WTC11 (cell line): ENCODE data around the gene ZNF76. TPM values are rescaled to one million over a fixed set of nuclear protein-coding genes. Genes with fewer than 3 reads are reported as not detected.

Experiments used
- ATAC-seq: fragments of 200-7000 bp; cut with Tn5 transposase; 2 replicates; pipeline ENCODE4 v1.10.0; 2021; ENCODE audit warnings: mild to moderate bottlenecking, moderate library complexity
- CTCF ChIA-PET: fragments of 300-600 bp; sonication (Branson Sonifier 250); formaldehyde crosslinking; loops from one replicate; lab custom pipeline; 2021; ENCODE audit warnings: antibody characterized with exemption; lab: Charles Lee
- POLR2A ChIA-PET: fragments of 350-600 bp; sonication (Branson Sonifier 250); formaldehyde crosslinking; loops from one replicate; lab custom pipeline; 2021; ENCODE audit warnings: antibody characterized with exemption; lab: Charles Lee
- DNase-seq: peaks from one replicate; pipeline ENCODE4 v3.0.0; 2021; ENCODE audit warnings: low spot score
- H3K27ac Mint-ChIP-seq: 2 replicates; pipeline ENCODE4 v1.8.0; 2021; ENCODE audit warnings: mixed read lengths
- H3K27me3 Mint-ChIP-seq: 2 replicates; pipeline ENCODE4 v1.8.0; 2021; ENCODE audit warnings: low read depth, mild to moderate bottlenecking, moderate library complexity, mixed read lengths
- H3K36me3 Mint-ChIP-seq: 2 replicates; pipeline ENCODE4 v1.8.0; 2021; ENCODE audit warnings: mixed read lengths
- H3K4me1 Mint-ChIP-seq: 2 replicates; pipeline ENCODE4 v1.8.0; 2022; ENCODE audit warnings: mixed read lengths
- H3K4me3 Mint-ChIP-seq: 2 replicates; pipeline ENCODE4 v1.8.0; 2021; ENCODE audit warnings: mild to moderate bottlenecking, moderate library complexity, mixed read lengths
- H3K9me3 Mint-ChIP-seq: 2 replicates; pipeline ENCODE4 v1.8.0; 2021; ENCODE audit warnings: mixed read lengths
- CREB1 ChIP-seq: sonication (generic); formaldehyde crosslinking; IDR thresholded peaks from 2 replicates; pipeline ENCODE4 v1.8.0; 2023; ENCODE audit warnings: mild to moderate bottlenecking, missing genetic modification reagents
- CTCF ChIP-seq: fragments of 200-600 bp; IDR thresholded peaks from 2 replicates; pipeline ENCODE4 v1.8.0; 2022; ENCODE audit warnings: antibody characterized with exemption
- E2F4 ChIP-seq: sonication (generic); formaldehyde crosslinking; IDR thresholded peaks from 2 replicates; pipeline ENCODE4 v1.8.1; 2022; ENCODE audit warnings: low read depth, mild to moderate bottlenecking, moderate library complexity, missing genetic modification reagents, borderline replicate concordance
- FOXJ3 ChIP-seq: sonication (generic); formaldehyde crosslinking; IDR thresholded peaks from 2 replicates; pipeline ENCODE4 v1.9.0; 2021; ENCODE audit warnings: missing genetic modification reagents, mild to moderate bottlenecking, borderline replicate concordance
- FOXK1 ChIP-seq: sonication (generic); formaldehyde crosslinking; IDR thresholded peaks from 2 replicates; pipeline ENCODE4 v1.8.0; 2022; ENCODE audit warnings: mild to moderate bottlenecking, moderate library complexity, missing genetic modification reagents
- GABPB1 ChIP-seq: sonication (generic); formaldehyde crosslinking; IDR thresholded peaks from 2 replicates; pipeline ENCODE4 v1.8.1; 2023; ENCODE audit warnings: mild to moderate bottlenecking, missing genetic modification reagents
- HMGXB4 ChIP-seq: sonication (generic); formaldehyde crosslinking; IDR thresholded peaks from 2 replicates; pipeline ENCODE4 v1.8.1; 2023; ENCODE audit warnings: mild to moderate bottlenecking, moderate library complexity, missing genetic modification reagents
- KAT7 ChIP-seq: sonication (generic); formaldehyde crosslinking; IDR thresholded peaks from 2 replicates; pipeline ENCODE4 v1.8.1; 2023; ENCODE audit warnings: missing genetic modification reagents, mild to moderate bottlenecking, borderline replicate concordance
- SP1 ChIP-seq: sonication (generic); formaldehyde crosslinking; conservative IDR thresholded peaks from 2 replicates; pipeline ENCODE4 v1.8.1; 2022; ENCODE audit warnings: missing genetic modification reagents
- TEAD1 ChIP-seq: sonication (generic); formaldehyde crosslinking; IDR thresholded peaks from 2 replicates; pipeline ENCODE4 v1.8.0; 2022; ENCODE audit warnings: mild to moderate bottlenecking, missing genetic modification reagents
- USF2 ChIP-seq: sonication (generic); formaldehyde crosslinking; IDR thresholded peaks from 2 replicates; pipeline ENCODE4 v1.8.1; 2023; ENCODE audit warnings: mild to moderate bottlenecking, missing genetic modification reagents, moderate library complexity
- ZNF416 ChIP-seq: fragments of 250-450 bp; sonication (Bioruptor Pico); IDR thresholded peaks from 2 replicates; pipeline ENCODE4 v1.9.0; 2021; ENCODE audit warnings: mild to moderate bottlenecking, inconsistent platforms
- ZNF423 ChIP-seq: fragments of 250-450 bp; sonication (Bioruptor Pico); IDR thresholded peaks from 2 replicates; pipeline ENCODE4 v2.1.2; 2022; ENCODE audit warnings: mild to moderate bottlenecking, moderate library complexity
- total RNA-seq: library from RNA; stranded (reverse); gene quantifications from 3 replicates; pipeline ENCODE4 v1.2.3, GENCODE V29; 2021
- TF ChIP-seq, protein P1 (sequence below): fragments of 250-450 bp; sonication (Bioruptor Pico); IDR thresholded peaks from 2 replicates; pipeline ENCODE4 v1.9.0; 2021; ENCODE audit warnings: mild to moderate bottlenecking
- TF ChIP-seq, protein P2 (sequence below): sonication (generic); formaldehyde crosslinking; IDR thresholded peaks from 2 replicates; pipeline ENCODE4 v1.8.0; 2022; ENCODE audit warnings: mild to moderate bottlenecking, missing genetic modification reagents
- TF ChIP-seq, protein P3 (sequence below): sonication (generic); formaldehyde crosslinking; IDR thresholded peaks from 2 replicates; pipeline ENCODE4 v1.8.0; 2023; ENCODE audit warnings: mild to moderate bottlenecking, missing genetic modification reagents
- TF ChIP-seq, protein P4 (sequence below): sonication (generic); formaldehyde crosslinking; IDR thresholded peaks from 2 replicates; pipeline ENCODE4 v1.8.1; 2022; ENCODE audit warnings: missing genetic modification reagents, borderline replicate concordance
- TF ChIP-seq, protein P5 (sequence below): sonication (generic); formaldehyde crosslinking; IDR thresholded peaks from 2 replicates; pipeline ENCODE4 v1.8.1; 2022; ENCODE audit warnings: mild to moderate bottlenecking, moderate library complexity, missing genetic modification reagents

ZNF76 gene
- total RNA-seq, 1 experiment from 2014 or later, result 25.8 TPM

DNA sequence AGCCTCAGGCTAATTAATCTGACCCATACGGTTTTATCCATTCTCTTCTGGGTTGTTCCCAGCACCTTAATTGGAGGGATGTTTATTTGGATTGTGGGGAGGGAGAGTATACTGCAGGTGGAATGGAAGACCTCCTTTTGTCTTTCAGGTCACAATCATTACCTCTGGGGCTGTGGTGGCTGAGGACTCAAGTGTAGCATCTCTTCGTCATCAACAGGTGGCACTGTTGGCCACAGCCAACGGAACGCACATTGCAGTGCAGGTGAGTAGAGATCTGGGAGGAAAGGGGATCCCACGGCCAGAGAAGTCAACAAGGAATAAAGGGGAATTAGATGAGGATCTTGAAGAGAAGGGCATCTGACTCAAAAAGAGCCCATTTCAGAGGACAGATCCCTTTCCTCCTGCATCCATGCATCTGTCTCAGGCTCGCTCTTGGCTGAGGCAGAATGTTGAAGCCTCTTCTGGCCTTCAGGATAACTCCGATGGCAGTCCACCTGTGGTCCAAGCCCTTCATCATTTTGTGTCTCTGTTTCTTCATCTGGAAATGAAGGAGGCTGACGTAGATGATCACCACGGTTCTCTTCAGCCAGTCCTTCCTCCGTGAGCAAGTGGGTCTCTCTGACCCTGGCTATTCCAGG, 34.9 kb downstream of the ZNF76 start:
- no peaks in the 10 kb centered on the region for H3K9me3 Mint-ChIP-seq
- H3K4me1 Mint-ChIP-seq, result peaks cover 22% of the 10 kb centered on the region
- CTCF ChIA-PET, result interaction anchor here (1.0 to 2.2 kb wide), 10 partner anchors 8 to 228 kb away, joined by 3 to 13 read pairs (median 8); partner anchors contain the start of gene ZNF76
- TF ChIP-seq, protein P1, sequence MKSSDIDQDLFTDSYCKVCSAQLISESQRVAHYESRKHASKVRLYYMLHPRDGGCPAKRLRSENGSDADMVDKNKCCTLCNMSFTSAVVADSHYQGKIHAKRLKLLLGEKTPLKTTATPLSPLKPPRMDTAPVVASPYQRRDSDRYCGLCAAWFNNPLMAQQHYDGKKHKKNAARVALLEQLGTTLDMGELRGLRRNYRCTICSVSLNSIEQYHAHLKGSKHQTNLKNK (CRISPR knock-in tag), result no peak
- TF ChIP-seq CTCF (peak; percentile 70), HMGXB4 (CRISPR knock-in tag) (no peak), ZNF416 (CRISPR knock-in tag) (no peak), KAT7 (CRISPR knock-in tag) (no peak)
- TF ChIP-seq, protein P2, sequence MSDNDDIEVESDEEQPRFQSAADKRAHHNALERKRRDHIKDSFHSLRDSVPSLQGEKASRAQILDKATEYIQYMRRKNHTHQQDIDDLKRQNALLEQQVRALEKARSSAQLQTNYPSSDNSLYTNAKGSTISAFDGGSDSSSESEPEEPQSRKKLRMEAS (CRISPR knock-in tag), result no peak
- TF ChIP-seq, all 79 proteins: peak for 1
- Mint-ChIP-seq H3K27me3 (0 out of 2 replicates have a peak, but pooled peaks cover 4% of the 10 kb centered on the region), H3K4me3 (no peak overlapping the region), H3K27ac (peak overlapping the region; percentile 78), H3K36me3 (peaks cover 11% of the 10 kb centered on the region)
- POLR2A ChIA-PET, result no interaction called here
- ATAC-seq (peak; percentile 70), DNase-seq (peak; percentile 60)

- TF ChIP-seq, protein P3, sequence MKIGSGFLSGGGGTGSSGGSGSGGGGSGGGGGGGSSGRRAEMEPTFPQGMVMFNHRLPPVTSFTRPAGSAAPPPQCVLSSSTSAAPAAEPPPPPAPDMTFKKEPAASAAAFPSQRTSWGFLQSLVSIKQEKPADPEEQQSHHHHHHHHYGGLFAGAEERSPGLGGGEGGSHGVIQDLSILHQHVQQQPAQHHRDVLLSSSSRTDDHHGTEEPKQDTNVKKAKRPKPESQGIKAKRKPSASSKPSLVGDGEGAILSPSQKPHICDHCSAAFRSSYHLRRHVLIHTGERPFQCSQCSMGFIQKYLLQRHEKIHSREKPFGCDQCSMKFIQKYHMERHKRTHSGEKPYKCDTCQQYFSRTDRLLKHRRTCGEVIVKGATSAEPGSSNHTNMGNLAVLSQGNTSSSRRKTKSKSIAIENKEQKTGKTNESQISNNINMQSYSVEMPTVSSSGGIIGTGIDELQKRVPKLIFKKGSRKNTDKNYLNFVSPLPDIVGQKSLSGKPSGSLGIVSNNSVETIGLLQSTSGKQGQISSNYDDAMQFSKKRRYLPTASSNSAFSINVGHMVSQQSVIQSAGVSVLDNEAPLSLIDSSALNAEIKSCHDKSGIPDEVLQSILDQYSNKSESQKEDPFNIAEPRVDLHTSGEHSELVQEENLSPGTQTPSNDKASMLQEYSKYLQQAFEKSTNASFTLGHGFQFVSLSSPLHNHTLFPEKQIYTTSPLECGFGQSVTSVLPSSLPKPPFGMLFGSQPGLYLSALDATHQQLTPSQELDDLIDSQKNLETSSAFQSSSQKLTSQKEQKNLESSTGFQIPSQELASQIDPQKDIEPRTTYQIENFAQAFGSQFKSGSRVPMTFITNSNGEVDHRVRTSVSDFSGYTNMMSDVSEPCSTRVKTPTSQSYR (CRISPR knock-in tag), result no peak
- TF ChIP-seq FOXK1 (CRISPR knock-in tag) (no peak), CREB1 (no peak), TEAD1 (CRISPR knock-in tag) (no peak), USF2 (CRISPR knock-in tag) (no peak), ZNF423 (no peak), GABPB1 (CRISPR knock-in tag) (no peak), E2F4 (CRISPR knock-in tag) (no peak), CTCF (no peak), FOXJ3 (CRISPR knock-in tag) (no peak), SP1 (no peak)
- TF ChIP-seq, protein P4, sequence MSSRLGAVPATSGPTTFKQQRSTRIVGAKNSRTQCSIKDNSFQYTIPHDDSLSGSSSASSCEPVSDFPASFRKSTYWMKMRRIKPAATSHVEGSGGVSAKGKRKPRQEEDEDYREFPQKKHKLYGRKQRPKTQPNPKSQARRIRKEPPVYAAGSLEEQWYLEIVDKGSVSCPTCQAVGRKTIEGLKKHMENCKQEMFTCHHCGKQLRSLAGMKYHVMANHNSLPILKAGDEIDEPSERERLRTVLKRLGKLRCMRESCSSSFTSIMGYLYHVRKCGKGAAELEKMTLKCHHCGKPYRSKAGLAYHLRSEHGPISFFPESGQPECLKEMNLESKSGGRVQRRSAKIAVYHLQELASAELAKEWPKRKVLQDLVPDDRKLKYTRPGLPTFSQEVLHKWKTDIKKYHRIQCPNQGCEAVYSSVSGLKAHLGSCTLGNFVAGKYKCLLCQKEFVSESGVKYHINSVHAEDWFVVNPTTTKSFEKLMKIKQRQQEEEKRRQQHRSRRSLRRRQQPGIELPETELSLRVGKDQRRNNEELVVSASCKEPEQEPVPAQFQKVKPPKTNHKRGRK (CRISPR knock-in tag), result no peak
- TF ChIP-seq, protein P5, sequence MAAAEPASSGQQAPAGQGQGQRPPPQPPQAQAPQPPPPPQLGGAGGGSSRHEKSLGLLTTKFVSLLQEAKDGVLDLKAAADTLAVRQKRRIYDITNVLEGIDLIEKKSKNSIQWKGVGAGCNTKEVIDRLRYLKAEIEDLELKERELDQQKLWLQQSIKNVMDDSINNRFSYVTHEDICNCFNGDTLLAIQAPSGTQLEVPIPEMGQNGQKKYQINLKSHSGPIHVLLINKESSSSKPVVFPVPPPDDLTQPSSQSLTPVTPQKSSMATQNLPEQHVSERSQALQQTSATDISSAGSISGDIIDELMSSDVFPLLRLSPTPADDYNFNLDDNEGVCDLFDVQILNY, result no peak
- no peak overlapping the region for H3K27ac Mint-ChIP-seq
- H3K4me1 Mint-ChIP-seq, result peaks cover 28% of the 10 kb centered on the region
- POLR2A ChIA-PET, result no interaction called here
- no peaks in the 10 kb centered on the region for H3K9me3 Mint-ChIP-seq
- 0 out of 2 replicates have a peak, but pooled peaks cover 4% of the 10 kb centered on the region for H3K27me3 Mint-ChIP-seq
- peaks cover 11% of the 10 kb centered on the region for H3K36me3 Mint-ChIP-seq
- ATAC-seq, result no peak
- no peak for DNase-seq
- no peak overlapping the region for H3K4me3 Mint-ChIP-seq
- CTCF ChIA-PET, result interaction anchor here (0.6 to 4.3 kb wide), 5 partner anchors 33 to 1775 kb away, joined by 3 to 24 read pairs (median 17); partner anchors contain the start of genes FANCE and RPL10A
Measured at GRCh38 chr6:35295036-35295435, 35.5 kb downstream of the ZNF76 start.
